Neural progenitor cell (in vitro differentiated cells): ENCODE results near the gene TLR10. TPM values are rescaled to one million over a fixed set of nuclear protein-coding genes. Genes with fewer than 3 reads are reported as not detected.

Experiments used
- DNase-seq: peaks from one replicate; pipeline ENCODE4 v3.0.0-alpha.2; 2016; ENCODE audit warnings: low spot score
- H2AFZ ChIP-seq: fragments of 200-600 bp; sonication (generic); replicated peaks from 2 replicates; pipeline ENCODE4 v1.6.1; 2016; ENCODE audit warnings: antibody characterized with exemption
- H3F3A ChIP-seq: fragments of 200-600 bp; sonication (generic); 2 replicates; pipeline ENCODE4 v1.6.1; 2016; ENCODE audit warnings: antibody characterized with exemption, low read depth
- H3K27ac ChIP-seq: fragments of 200-600 bp; sonication (generic); 2 replicates; pipeline ENCODE4 v1.5.1; 2016; ENCODE audit warnings: mild to moderate bottlenecking
- H3K27me3 ChIP-seq: fragments of 200-600 bp; sonication (generic); 2 replicates; pipeline ENCODE4 v1.6.1; 2016; ENCODE audit warnings: mild to moderate bottlenecking, moderate library complexity
- H3K36me3 ChIP-seq: fragments of 200-600 bp; sonication (generic); 2 replicates; pipeline ENCODE4 v1.5.1; 2016
- H3K4me1 ChIP-seq: fragments of 200-600 bp; sonication (generic); 2 replicates; pipeline ENCODE4 v1.6.1; 2016; ENCODE audit warnings: mixed run types
- H3K4me2 ChIP-seq: fragments of 200-600 bp; sonication (generic); 2 replicates; pipeline ENCODE4 v1.6.1; 2016
- H3K4me3 ChIP-seq: fragments of 200-600 bp; sonication (generic); 2 replicates; pipeline ENCODE4 v1.5.1; 2016
- H3K79me2 ChIP-seq: fragments of 200-600 bp; sonication (generic); 2 replicates; pipeline ENCODE4 v1.6.1; 2016; ENCODE audit warnings: low read depth
- H3K9ac ChIP-seq: fragments of 200-600 bp; sonication (generic); 2 replicates; pipeline ENCODE4 v1.6.1; 2016
- H3K9me3 ChIP-seq: fragments of 200-600 bp; sonication (generic); 2 replicates; pipeline ENCODE4 v1.5.1; 2016; ENCODE audit warnings: low read depth
- H4K20me1 ChIP-seq: fragments of 200-600 bp; sonication (generic); 2 replicates; pipeline ENCODE4 v1.6.1; 2016; ENCODE audit warnings: low read depth
- H3K27ac Mint-ChIP-seq: 3 replicates; pipeline ENCODE4 v1.8.0; 2021; ENCODE audit warnings: mixed read lengths
- H3K27me3 Mint-ChIP-seq: 2 replicates; pipeline ENCODE4 v1.8.0; 2022; ENCODE audit warnings: low read depth, mild to moderate bottlenecking, inconsistent platforms, moderate library complexity, mixed read lengths; ENCODE audit not compliant: insufficient read depth
- H3K36me3 Mint-ChIP-seq: 3 replicates; pipeline ENCODE4 v1.8.0; 2021; ENCODE audit warnings: mixed read lengths
- H3K4me1 Mint-ChIP-seq: 3 replicates; pipeline ENCODE4 v1.8.0; 2021; ENCODE audit warnings: mixed read lengths
- H3K4me3 Mint-ChIP-seq: 3 replicates; pipeline ENCODE4 v1.8.0; 2021; ENCODE audit warnings: mild to moderate bottlenecking, moderate library complexity, mixed read lengths
- H3K9me3 Mint-ChIP-seq: 3 replicates; pipeline ENCODE4 v1.8.0; 2020; ENCODE audit warnings: mixed read lengths
- CTCF ChIP-seq: fragments of 200-600 bp; sonication (generic); IDR thresholded peaks from 2 replicates; pipeline ENCODE4 v1.5.1; 2017; ENCODE audit warnings: antibody characterized with exemption, mild to moderate bottlenecking
- EZH2 ChIP-seq: fragments of 200-600 bp; sonication (generic); IDR thresholded peaks from 2 replicates; pipeline ENCODE4 v1.6.1; 2017; ENCODE audit warnings: antibody characterized with exemption, mild to moderate bottlenecking, moderate library complexity
- EZH2phosphoT487 ChIP-seq: fragments of 200-600 bp; sonication (generic); IDR thresholded peaks from 2 replicates; pipeline ENCODE4 v1.6.1; 2017; ENCODE audit warnings: antibody characterized with exemption
- total RNA-seq: library from RNA; depleted of rRNA; stranded (reverse); fragments of >200 nt; gene quantifications from 2 replicates; pipeline ENCODE4 v1.2.3, GENCODE V29; 2015; ENCODE audit warnings: low replicate concordance

TLR10 gene
- total RNA-seq, 1 donor from 2014 or later = not detected

- H3K27ac Mint-ChIP-seq = no peak overlapping the region
- H3K4me3 ChIP-seq = no peak overlapping the region
- no peak overlapping the region for H3K4me3 Mint-ChIP-seq
- peaks cover 6% of the 10 kb centered on the region for H3K36me3 Mint-ChIP-seq
- no peak overlapping the region for H3K27ac ChIP-seq
- no peaks in the 10 kb centered on the region for H3K27me3 ChIP-seq
- H3K27me3 Mint-ChIP-seq = peaks cover 2% of the 10 kb centered on the region
- no peaks in the 10 kb centered on the region for H4K20me1 ChIP-seq
- H3K9me3 Mint-ChIP-seq = peaks cover 16% of the 10 kb centered on the region
- DNase-seq = no peak
- no peak overlapping the region for H2AFZ ChIP-seq
- H3K4me1 ChIP-seq = no peaks in the 10 kb centered on the region
- H3K4me1 Mint-ChIP-seq = peaks cover 23% of the 10 kb centered on the region
- H3K9ac ChIP-seq = no peak overlapping the region
- no peaks in the 10 kb centered on the region for H3K9me3 ChIP-seq
- no peaks in the 10 kb centered on the region for H3K79me2 ChIP-seq
- H3K36me3 ChIP-seq = no peaks in the 10 kb centered on the region
- TF ChIP-seq EZH2 (no peak), EZH2phosphoT487 (no peak), CTCF (no peak)
- no peak overlapping the region for H3K4me2 ChIP-seq
- H3F3A ChIP-seq = no peaks in the 10 kb centered on the region
Measured at GRCh38 chr4:38745881-38746280, 36.9 kb downstream of the TLR10 start.

- Histone ChIP-seq H3K79me2 (no peaks in the 10 kb centered on the region), H3K4me3 (no peak overlapping the region), H3K4me1 (no peaks in the 10 kb centered on the region), H3K36me3 (no peaks in the 10 kb centered on the region), H3F3A (no peaks in the 10 kb centered on the region), H3K9me3 (no peaks in the 10 kb centered on the region), H3K27ac (no peak overlapping the region), H3K9ac (no peak overlapping the region), H4K20me1 (no peaks in the 10 kb centered on the region), H2AFZ (no peak overlapping the region), H3K27me3 (no peaks in the 10 kb centered on the region), H3K4me2 (no peak overlapping the region)
- TF ChIP-seq CTCF = no peak
- no peak for TF ChIP-seq EZH2phosphoT487
- no peak for TF ChIP-seq EZH2
- Mint-ChIP-seq H3K27ac (no peak overlapping the region), H3K9me3 (peaks cover 16% of the 10 kb centered on the region), H3K36me3 (peaks cover 6% of the 10 kb centered on the region), H3K27me3 (peaks cover 2% of the 10 kb centered on the region), H3K4me3 (no peak overlapping the region), H3K4me1 (peaks cover 12% of the 10 kb centered on the region)
- no peak for DNase-seq
Measured at GRCh38 chr4:38743866-38744265, 38.9 kb downstream of the TLR10 start.

- Histone ChIP-seq H3K27me3 (no peaks in the 10 kb centered on the region), H3F3A (no peaks in the 10 kb centered on the region), H3K9ac (no peak overlapping the region), H3K36me3 (no peaks in the 10 kb centered on the region), H3K4me2 (no peak overlapping the region), H3K79me2 (no peaks in the 10 kb centered on the region), H3K9me3 (no peaks in the 10 kb centered on the region), H2AFZ (no peak overlapping the region), H3K4me3 (no peak overlapping the region), H3K4me1 (no peaks in the 10 kb centered on the region), H3K27ac (no peak overlapping the region), H4K20me1 (no peaks in the 10 kb centered on the region)
- no peak for DNase-seq
- H3K27me3 Mint-ChIP-seq = no peaks in the 10 kb centered on the region
- H3K4me3 Mint-ChIP-seq = no peak overlapping the region
- TF ChIP-seq CTCF (no peak), EZH2 (no peak), EZH2phosphoT487 (no peak)
- H3K9me3 Mint-ChIP-seq = no peaks in the 10 kb centered on the region
- no peak overlapping the region for H3K27ac Mint-ChIP-seq
- H3K4me1 Mint-ChIP-seq = peaks cover 6% of the 10 kb centered on the region
- no peaks in the 10 kb centered on the region for H3K36me3 Mint-ChIP-seq
Measured at GRCh38 chr4:38740303-38740702, 42.5 kb downstream of the TLR10 start.
